Skeletal muscle tissue (tissue), 4 donors: ENCODE results near the gene WAS. TPM values are rescaled to one million over a fixed set of nuclear protein-coding genes. Genes with fewer than 3 reads are reported as not detected.
"Not testable (repeated sequence)": the region's sequence is repeated elsewhere in the genome, so short reads cannot be mapped to it uniquely, and the experiment has no call there.

Experiments used
- H3K27ac ChIP-seq: one replicate; pipeline ENCODE4 v1.7.0; 2013; ENCODE audit warnings: mild to moderate bottlenecking, low read depth, low read length, inconsistent platforms
- H3K27me3 ChIP-seq, 3 donors: one replicate each; pipeline ENCODE4 v1.7.0; 2013; ENCODE audit warnings: low read length in 3 of 3; ENCODE audit not compliant: control insufficient read depth in 3 of 3, insufficient read depth in 3 of 3
- H3K36me3 ChIP-seq, 3 donors: one replicate each; pipeline ENCODE4 v1.7.0; 2013; ENCODE audit warnings: low read length in 3 of 3; ENCODE audit not compliant: control insufficient read depth in 3 of 3, insufficient read depth in 3 of 3
- H3K4me1 ChIP-seq, 3 donors: one replicate each; pipeline ENCODE4 v1.7.0; 2013; ENCODE audit warnings: low read length in 3 of 3, mild to moderate bottlenecking in 3 of 3; ENCODE audit not compliant: control insufficient read depth in 3 of 3, insufficient read depth in 3 of 3
- H3K4me3 ChIP-seq, 3 donors: one replicate each; pipeline ENCODE4 v1.7.0; 2013; ENCODE audit warnings: low read length in 3 of 3
- H3K9ac ChIP-seq, 3 donors: one replicate each; pipeline ENCODE4 v1.7.0; 2013; ENCODE audit warnings: low read length in 3 of 3, mild to moderate bottlenecking in 3 of 3, moderate library complexity in 2 of 3, low read depth in 1 of 3
- H3K9me3 ChIP-seq, 3 donors: one replicate each; pipeline ENCODE4 v1.7.0; 2013; ENCODE audit warnings: low read length in 3 of 3; ENCODE audit not compliant: control insufficient read depth in 3 of 3
- total RNA-seq: library from RNA; depleted of rRNA; stranded (reverse); fragments of >200 nt; gene quantifications from one replicate; pipeline ENCODE4 v1.2.3, GENCODE V29; 2014
- donor health status: Osteomylitis.

WAS gene
- 1.0 TPM for total RNA-seq

GRCh38 chrX:48683411-48683982 is at the start of gene WAS:
Gene WAS, plus strand, starts transcription at chrX:48683799. Its CDS starts 55 bp downstream, at chrX:48683854.
- no peaks in the 10 kb centered on the region for H3K4me1 ChIP-seq
- H3K27ac ChIP-seq, result peak within 1 kb of the TSS; percentile 19
- peaks cover 0 to 21% (median 9%) of the 10 kb centered on the region in 3 donors for H3K27me3 ChIP-seq
- no peaks in the 10 kb centered on the region for H3K36me3 ChIP-seq
- no peak within 1 kb of the TSS for H3K9ac ChIP-seq
- H3K9me3 ChIP-seq, result no peaks in the 10 kb centered on the region
- H3K4me3 ChIP-seq, result peak within 1 kb of the TSS in 1 of 3 donors; percentile 27

- Histone ChIP-seq H3K36me3 (no peaks in the 10 kb centered on the region), H3K27ac (no peak overlapping the region), H3K4me1 (peaks cover 0 to 8% (median 3%) of the 10 kb centered on the region in 3 donors), H3K9me3 (no peaks in the 10 kb centered on the region), H3K4me3 (no peak overlapping the region), H3K27me3 (no peaks in the 10 kb centered on the region), H3K9ac (no peak overlapping the region)
These were observed 47.3 kb upstream of the WAS start for GRCh38 chrX:48636301-48636700.

- H3K4me3 ChIP-seq, result no peak overlapping the region
- H3K27ac ChIP-seq, result no peak overlapping the region
- H3K36me3 ChIP-seq, result no peaks in the 10 kb centered on the region
- no peak overlapping the region for H3K9ac ChIP-seq
- no peaks in the 10 kb centered on the region for H3K27me3 ChIP-seq
- no peaks in the 10 kb centered on the region for H3K9me3 ChIP-seq
- peaks cover 0 to 4% (median under 1%) of the 10 kb centered on the region in 3 donors for H3K4me1 ChIP-seq
These were observed 46.8 kb upstream of the WAS start for GRCh38 chrX:48636776-48637175.

- peaks cover 0 to 4% (median 3%) of the 10 kb centered on the region in 3 donors for H3K4me1 ChIP-seq
- H3K36me3 ChIP-seq, result no peaks in the 10 kb centered on the region
- H3K9ac ChIP-seq, result no peak overlapping the region
- no peaks in the 10 kb centered on the region for H3K9me3 ChIP-seq
- no peak overlapping the region for H3K4me3 ChIP-seq
- H3K27ac ChIP-seq, result no peak overlapping the region
- no peaks in the 10 kb centered on the region for H3K27me3 ChIP-seq
These were observed 37.9 kb upstream of the WAS start for GRCh38 chrX:48645669-48646068.

GRCh38 chrX:48648336-48648751 is 35.3 kb upstream of the WAS start:
- H3K36me3 ChIP-seq, result no peaks in the 10 kb centered on the region
- H3K9ac ChIP-seq, result no peak overlapping the region
- H3K9me3 ChIP-seq, result no peaks in the 10 kb centered on the region
- peak overlapping the region; percentile 46 for H3K27ac ChIP-seq
- no peaks in the 10 kb centered on the region for H3K27me3 ChIP-seq
- no peak overlapping the region for H3K4me3 ChIP-seq
- H3K4me1 ChIP-seq, result peaks cover 0 to 4% (median 3%) of the 10 kb centered on the region in 3 donors

GRCh38 chrX:48649102-48649501 is 34.5 kb upstream of the WAS start:
- no peaks in the 10 kb centered on the region for H3K9me3 ChIP-seq
- H3K4me3 ChIP-seq, result no peak overlapping the region
- H3K27me3 ChIP-seq, result no peaks in the 10 kb centered on the region
- H3K27ac ChIP-seq, result peak overlapping the region; percentile 46
- no peak overlapping the region for H3K9ac ChIP-seq
- no peaks in the 10 kb centered on the region for H3K36me3 ChIP-seq
- H3K4me1 ChIP-seq, result peaks cover 0 to 4% (median 3%) of the 10 kb centered on the region in 3 donors

GRCh38 chrX:48652055-48652579 is 31.5 kb upstream of the WAS start:
- not testable (repeated sequence) for H3K4me3 ChIP-seq, H3K9me3 ChIP-seq, H3K27me3 ChIP-seq, H3K9ac ChIP-seq, H3K4me1 ChIP-seq, H3K36me3 ChIP-seq, H3K27ac ChIP-seq

GRCh38 chrX:48654746-48655145 is 28.9 kb upstream of the WAS start:
- H3K27me3 ChIP-seq, H3K9me3 ChIP-seq, H3K27ac ChIP-seq, H3K4me3 ChIP-seq, H3K9ac ChIP-seq, H3K36me3 ChIP-seq, H3K4me1 ChIP-seq: not testable (repeated sequence)

- H3K27me3 ChIP-seq, H3K27ac ChIP-seq, H3K4me1 ChIP-seq, H3K9ac ChIP-seq, H3K36me3 ChIP-seq, H3K4me3 ChIP-seq, H3K9me3 ChIP-seq: not testable (repeated sequence)
These were observed 23.9 kb upstream of the WAS start for GRCh38 chrX:48659686-48660085.

GRCh38 chrX:48663241-48663640 is 20.4 kb upstream of the WAS start:
- H3K9ac ChIP-seq, result no peak overlapping the region
- H3K27ac ChIP-seq, result no peak overlapping the region
- H3K4me3 ChIP-seq, result no peak overlapping the region
- H3K4me1 ChIP-seq, result no peaks in the 10 kb centered on the region
- no peaks in the 10 kb centered on the region for H3K27me3 ChIP-seq
- H3K36me3 ChIP-seq, result no peaks in the 10 kb centered on the region
- no peaks in the 10 kb centered on the region for H3K9me3 ChIP-seq
